NCI-H2196 treated with DMSO at 0.1 percent for 48 hours (cell line): ENCODE data around the gene CAPZB.

Experiments
- DNase-seq: peaks from one replicate; lab custom pipeline; 2025; ENCODE audit not compliant: unreplicated experiment; lab: John Stamatoyannopoulos, UW

The CAPZB gene

GRCh38 chr1:19449454-19450228 lies 35.7 kb downstream of the CAPZB start:
- no peak for DNase-seq

DNA sequence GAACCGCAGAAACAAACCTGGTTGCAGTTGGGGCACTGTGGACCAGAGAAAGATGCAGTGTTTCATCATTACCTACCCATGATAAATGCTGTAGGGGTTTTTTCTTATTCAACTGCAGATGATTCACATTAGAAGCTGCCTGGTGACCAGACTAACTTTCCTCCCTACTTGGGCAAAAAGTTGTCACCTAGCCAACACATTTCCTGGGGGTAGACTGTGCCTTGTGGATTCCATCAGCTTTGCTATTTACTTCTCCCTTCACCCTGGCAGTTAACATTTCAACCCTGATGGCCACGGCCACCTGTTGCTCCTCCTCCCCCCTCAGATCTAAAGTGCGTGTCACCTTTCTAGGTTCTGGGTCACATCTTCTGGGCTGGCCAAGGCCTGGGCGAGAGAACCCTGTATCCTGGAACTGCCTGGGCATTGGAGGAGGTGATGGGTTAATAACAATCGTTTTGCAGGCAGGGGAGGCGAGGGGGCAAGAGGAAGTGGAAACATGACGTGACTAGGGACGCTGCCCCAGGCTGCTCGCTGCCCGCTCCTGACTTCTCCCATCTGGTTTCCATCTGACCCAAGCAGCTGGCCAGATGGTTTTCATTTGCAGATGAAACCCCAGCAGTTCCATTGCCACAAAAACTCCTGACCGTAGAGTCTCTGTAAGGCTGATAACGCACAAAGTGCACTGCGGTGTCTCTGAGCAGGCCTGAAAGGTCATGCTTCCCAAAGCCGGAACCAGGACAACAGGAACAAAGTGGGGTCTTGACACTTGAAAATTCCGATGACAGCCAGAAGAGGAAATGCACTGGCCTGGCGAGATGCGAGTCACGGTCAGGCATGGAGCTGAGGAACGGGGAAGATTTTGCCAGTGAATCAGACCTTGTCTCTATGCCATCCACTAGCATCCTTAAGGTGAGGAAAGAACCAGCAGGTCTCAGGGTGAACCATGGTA lies 36.6 kb downstream of the CAPZB start:
- no peak for DNase-seq

DNA sequence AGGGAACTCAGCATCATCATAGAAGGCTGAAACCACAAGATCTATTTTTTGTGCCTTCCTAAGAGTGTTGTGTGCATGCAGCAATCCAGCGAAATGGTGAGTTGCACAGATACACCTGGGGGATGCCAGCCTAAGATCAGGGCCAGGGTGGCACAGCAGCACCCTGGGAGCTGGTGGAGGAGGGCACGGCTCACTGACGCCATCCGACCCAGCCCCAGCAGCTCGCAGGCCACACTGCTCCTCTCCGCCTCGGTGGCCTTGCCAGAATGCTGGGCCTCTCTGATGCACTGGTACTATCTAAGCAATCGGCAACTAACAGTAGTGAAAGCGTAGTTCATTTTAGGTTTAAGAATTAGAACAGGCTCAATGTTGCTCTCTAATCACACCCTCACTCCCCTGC lies 37.8 kb downstream of the CAPZB start:
- no peak for DNase-seq

DNA sequence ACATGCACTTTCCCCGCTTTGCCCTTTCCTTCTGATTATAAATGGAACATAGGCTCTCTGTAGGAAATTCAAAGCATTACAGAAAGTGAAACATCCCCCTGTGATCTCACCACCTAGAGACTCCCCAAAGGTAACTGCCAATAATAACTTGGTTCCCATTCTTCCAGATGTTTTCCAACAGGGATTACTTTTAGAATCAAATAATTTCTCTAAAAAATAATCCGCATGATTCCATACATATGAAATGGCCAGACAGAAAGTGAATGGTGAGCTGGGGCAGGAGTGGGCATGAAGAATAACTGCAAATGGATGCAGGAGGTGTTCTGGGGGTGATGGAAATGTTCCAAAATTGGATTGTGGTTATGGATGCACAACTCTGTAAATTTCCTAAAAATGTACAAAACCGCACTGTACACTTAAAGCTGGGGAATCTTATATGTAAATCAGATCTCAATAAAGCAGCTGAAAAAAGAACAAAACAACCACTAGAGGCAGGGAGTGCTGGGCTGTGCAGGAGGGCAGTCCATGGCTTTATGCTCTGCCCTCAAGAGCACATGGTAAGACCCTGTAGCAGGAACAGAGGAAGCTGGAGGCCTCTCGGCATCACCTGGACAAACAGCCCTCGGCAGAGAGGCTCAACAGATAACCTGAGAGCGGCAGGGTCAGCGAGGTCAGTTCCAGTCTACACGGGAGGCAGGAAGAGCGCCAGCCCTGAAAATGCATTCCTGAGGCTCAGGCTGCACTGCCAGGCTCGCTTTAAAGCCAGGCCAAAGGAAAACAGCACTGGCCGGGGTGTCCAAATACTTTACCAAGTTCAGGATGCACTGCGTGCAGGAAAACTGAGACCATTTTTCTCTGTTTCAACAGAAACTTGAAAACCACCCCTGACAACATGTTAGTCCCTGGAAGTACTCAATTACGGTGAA lies 39.7 kb downstream of the CAPZB start:
- DNase-seq: peak; percentile 92

GRCh38 chr1:19444296-19445021 lies 40.9 kb downstream of the CAPZB start:
- DNase-seq: no peak

GRCh38 chr1:19443326-19443725 lies 42.0 kb downstream of the CAPZB start:
- DNase-seq: no peak

DNA sequence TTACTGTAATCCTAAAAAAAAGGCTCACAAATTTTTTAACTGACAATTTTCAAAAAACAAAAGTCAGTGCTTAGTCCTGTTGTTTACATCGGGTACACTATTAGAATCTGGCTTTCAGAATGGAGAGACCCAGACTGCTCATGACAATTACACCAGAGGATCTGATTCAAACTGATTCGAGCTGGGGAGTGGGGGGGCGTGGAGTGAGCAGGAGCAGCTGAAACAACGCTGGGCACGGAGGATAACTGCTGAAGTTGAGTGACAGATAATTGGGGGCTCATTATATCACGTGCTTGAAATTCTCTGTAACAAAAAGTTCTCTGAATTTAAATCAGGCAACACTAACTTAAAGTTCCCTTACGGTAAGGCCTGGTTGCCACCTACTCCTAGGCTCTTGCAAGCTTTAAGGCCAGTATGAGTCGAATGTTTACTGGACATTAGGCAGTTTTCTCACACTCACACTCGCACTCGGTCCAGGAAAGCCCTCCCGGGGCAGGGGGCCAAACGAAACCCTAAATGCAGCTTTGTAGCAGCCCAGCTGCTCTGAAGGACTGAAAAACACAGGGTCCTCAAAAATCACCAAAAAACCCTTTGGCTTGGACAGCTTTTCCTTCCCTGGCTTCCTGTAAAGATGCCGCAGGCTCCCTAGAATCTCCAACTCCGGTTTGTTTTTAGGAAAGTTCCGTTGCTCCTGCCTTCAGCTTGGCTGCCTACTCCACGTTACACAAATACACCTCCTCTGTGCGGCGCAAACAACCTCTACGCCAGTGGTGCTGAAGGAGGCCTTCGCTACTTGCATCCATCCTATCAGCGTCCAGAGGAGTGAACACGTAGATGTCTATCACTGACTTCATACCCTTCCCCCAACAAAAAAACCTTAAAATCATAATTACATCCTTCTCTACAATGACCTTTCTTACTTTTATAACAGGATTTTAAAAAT lies 42.9 kb downstream of the CAPZB start:
- no peak for DNase-seq

DNA sequence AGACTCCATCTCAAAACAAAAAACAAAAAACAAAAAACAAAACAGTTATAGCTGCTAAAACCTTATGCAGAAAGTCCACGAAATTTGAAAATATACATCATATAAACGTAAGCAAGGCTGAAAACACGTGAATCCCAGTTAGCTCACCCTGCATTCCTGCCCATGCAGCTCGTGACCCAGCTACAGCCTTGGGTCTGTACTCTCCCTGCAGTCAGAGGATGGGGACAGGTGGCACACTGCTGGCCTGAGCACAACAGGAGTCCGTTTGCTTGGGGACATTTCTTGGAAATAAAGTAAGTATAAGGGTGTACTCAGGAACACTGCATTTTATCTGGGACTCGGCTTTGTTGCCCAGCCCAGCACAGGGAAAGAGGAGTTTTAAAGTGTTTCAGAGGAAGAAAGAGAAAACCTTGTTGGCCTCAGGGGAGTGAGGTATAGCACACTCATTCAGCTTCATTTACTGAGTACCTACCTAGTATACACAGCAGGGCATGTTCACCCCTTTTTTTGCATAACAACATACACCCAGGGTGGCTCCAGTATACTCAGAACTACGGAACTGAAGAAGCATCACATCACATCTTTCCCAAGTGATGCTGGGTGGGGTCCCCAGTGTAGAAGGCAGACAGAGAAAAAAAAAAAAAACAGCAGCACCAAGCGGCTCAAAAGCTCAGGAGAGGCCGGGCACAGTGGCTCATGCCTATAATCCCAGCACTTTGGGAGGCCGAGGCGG lies 44.1 kb downstream of the CAPZB start:
- no peak for DNase-seq

DNA sequence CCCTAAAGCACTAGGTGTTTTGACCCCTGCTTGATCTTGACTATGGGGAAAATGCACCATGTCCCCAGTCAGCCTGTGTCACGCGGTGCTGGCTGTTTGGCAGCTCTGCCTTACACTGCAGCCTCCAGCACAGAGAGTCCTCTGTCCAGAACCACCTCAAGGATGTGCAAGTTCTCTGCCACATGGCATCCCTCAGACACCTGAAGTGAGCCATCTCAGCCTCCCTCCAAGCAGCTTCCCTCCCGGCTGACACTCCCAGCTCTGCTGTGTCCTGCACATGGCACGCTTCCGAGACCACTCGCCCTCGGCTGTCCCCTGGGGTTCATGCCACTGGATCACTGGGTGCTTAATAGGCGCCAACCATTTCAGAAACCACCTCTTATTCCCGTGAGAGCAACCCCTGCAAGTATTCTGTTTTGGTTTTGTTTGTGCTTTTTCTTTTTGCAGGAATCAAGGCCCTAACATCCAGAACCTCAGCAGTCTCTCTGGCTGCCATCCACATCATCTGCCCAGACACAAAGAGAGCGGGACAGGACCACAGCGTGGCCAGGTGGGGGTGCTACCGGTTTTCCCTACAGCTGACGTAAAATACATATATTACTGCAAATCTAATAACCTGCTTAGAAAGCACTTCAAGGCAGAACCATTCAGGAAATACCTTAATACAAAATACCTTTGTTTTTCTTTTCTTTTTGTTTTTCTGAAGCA lies 45.7 kb downstream of the CAPZB start:
- DNase-seq: peak; percentile 32

GRCh38 chr1:19438516-19439195 lies 46.7 kb downstream of the CAPZB start:
- DNase-seq: no peak

DNA sequence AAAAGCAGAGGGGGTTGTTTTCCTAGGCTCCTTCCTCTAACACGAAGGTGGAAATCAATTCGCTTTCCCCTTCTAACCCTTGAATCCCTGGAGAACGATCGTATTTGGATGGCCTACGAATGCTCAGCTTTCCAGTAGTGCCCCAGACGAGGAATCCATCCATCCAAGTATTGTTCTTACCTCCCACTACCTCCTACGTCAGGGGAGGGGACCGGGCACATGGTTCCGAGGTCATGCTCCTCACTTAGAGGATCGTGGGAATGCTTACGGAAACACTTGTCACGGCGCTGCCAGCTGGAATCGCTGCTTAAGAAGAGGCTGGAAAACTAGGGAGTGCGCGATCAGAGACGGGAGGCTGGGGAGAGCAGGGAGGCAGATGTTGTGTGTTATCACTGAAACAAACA lies 47.4 kb downstream of the CAPZB start:
- DNase-seq: no peak

DNA sequence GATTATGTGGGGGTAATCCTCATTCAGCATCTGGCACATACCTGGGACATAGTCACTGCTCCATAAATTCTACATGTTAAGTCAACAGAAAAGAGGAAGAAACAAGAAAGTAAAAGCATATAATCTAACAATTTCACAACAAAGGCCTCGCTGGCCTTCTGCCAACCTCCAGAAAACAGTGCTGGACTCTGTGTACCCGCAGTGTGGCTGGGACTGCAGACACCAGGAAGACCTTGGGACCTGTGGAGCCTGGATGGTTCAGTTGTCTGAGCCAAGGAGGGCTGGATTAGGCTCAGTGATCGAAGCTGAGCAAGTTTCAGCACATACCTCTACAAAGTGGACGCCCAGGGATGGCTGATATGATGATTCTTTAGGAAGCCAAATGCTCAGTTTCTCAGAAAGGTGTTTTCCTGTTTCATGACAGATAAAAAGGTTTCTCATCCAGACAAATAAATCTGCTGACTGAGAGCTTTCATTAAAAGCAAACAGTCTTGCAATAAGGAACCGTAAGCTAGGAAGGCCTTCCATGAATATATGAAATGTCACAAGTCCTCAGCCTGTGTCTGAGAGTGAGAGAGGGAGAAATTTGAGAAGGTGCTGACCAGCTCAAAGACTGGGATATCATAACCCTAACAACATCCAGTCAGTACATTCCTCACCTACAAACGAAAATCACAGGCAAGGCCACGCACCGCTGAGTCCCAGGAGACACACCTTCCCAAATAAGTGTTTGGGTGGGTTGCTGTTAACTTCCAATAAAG lies 48.4 kb downstream of the CAPZB start:
- no peak for DNase-seq

DNA sequence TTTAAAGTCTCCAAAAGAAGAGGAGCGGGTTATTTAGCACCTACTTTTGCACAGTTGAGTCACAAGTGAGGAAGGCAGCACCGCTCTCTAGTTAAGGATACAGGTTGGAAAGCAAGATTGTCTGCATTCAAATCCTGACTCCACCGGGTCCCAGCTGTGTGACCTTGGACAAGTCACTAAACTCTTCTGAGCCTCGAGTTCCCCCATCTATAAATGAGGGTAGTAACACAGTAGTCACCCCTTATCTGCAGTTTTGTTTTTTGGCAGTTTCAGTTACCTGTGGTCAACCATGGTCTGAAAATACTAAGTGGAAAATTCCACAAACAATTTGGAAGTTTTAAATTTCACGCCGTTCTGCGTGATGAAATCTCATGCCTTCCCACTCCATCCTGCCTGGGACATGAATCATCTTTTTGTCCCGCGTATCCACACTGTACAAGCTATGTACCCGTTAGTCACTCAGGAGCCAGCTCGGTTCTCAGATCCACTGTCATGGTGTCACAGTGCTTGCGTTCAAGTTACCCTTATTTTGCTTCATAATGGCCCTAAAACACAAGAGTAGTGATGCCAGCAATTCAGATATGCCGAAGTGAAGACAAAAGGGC lies 49.4 kb downstream of the CAPZB start:
- no peak for DNase-seq

DNA sequence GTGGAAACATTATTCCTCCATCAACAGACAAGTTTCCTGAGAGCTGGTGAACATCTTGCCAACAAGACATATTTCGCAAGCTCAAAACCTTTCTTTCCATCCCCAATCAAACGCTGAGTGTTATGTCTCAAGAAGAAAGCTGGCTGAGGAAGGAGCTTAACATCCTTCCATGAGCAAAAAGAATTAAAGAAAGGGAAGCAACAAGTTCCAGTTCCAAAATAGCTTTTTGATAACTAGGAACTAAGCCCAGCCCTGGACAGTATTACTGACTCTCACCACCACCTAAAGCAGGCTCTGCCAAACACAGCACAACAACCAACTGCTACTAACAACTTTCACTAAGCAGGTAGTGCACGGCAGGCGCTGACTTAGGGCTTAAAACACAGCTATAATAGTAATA lies 50.2 kb downstream of the CAPZB start:
- DNase-seq: no peak

GRCh38 chr1:19433719-19433998 lies 51.7 kb downstream of the CAPZB start:
- DNase-seq: no peak

GRCh38 chr1:19432943-19433718 lies 52.2 kb downstream of the CAPZB start:
- no peak for DNase-seq
